ENCODE data around the gene IL17B.

GRCh38 chr5:149402291-149402690, 23.2 kb upstream of the IL17B start:
- TF ChIP-seq CTCF (IDR thresholded peaks at IDR 0.05; ENCODE audit: low read depth, low read length, poor library complexity, severe bottlenecking): no peak
- no peak for TF ChIP-seq EZH2phosphoT487 (IDR thresholded peaks at IDR 0.05; ENCODE audit: borderline replicate concordance, low read length)

Data from DOHH2 (cell line).